HepG2 (cell line): ENCODE measurements around the gene MDH1B. TPM values are rescaled to one million over a fixed set of nuclear protein-coding genes. Genes with fewer than 3 reads are reported as not detected.

Experiments
- ATAC-seq: fragments of 200-7000 bp; cut with Tn5 transposase; 3 replicates; pipeline ENCODE4 v1.9.1; 2020; ENCODE audit warnings: mild to moderate bottlenecking, moderate library complexity
- BruUV-seq: library from RNA; stranded (reverse); fragments of 400-500 nt; replicated peaks from 2 replicates; lab custom pipeline; 2021; lab: Mats Ljungman, UMichigan
- CTCF ChIA-PET: fragments of 300-600 bp; formaldehyde crosslinking; extraction: SDS; loops from one replicate; lab custom pipeline; 2021; ENCODE audit warnings: low total read pairs, inconsistent platforms, low intra/inter-chr PET ratio; lab: Yijun Ruan, JAX
- POLR2A ChIA-PET: fragments of 350-600 bp; sonication (Branson Sonifier 250); formaldehyde crosslinking; loops from one replicate; lab custom pipeline; 2020; ENCODE audit warnings: antibody characterized with exemption, inconsistent platforms; lab: Yijun Ruan, JAX
- DNase-seq: peaks from one replicate; pipeline ENCODE4 v3.0.0-alpha.2; 2015; ENCODE audit warnings: low spot score
- FAIRE-seq: peaks from 3 replicates; lab custom pipeline; 2011; peaks lifted over from hg19 to GRCh38; lab: Jason Lieb, UNC
- H2AFZ ChIP-seq: one replicate; pipeline ENCODE4 v1.6.1; 2011; ENCODE audit warnings: low read length, inconsistent platforms
- H3K27ac ChIP-seq: fragments of 300-600 bp; 3 replicates; pipeline ENCODE4 v1.8.0; 2011; ENCODE audit warnings: mixed run types, mild to moderate bottlenecking, mixed read lengths, low read length, inconsistent platforms; ENCODE audit not compliant: insufficient read depth; ENCODE audit errors: extremely low read length
- H3K27me3 ChIP-seq, 2 experiments: fragments of 200-600 bp in 1 of 2; 2 replicates in 1 of 2; 3 replicates in 1 of 2; pipeline versions ENCODE4 v1.6.0 to v1.8.0; 2011; ENCODE audit warnings: low read length in 2 of 2, mild to moderate bottlenecking in 2 of 2, moderate library complexity in 2 of 2, inconsistent platforms in 1 of 2; ENCODE audit not compliant: insufficient read depth in 2 of 2, control insufficient read depth in 1 of 2
- H3K36me3 ChIP-seq, 2 experiments: fragments of 200-600 bp in 1 of 2; replicated peaks in 1 of 2; 2 replicates in 1 of 2; 3 replicates in 1 of 2; pipeline versions ENCODE4 v1.5.1 to v1.8.0; 2011; ENCODE audit warnings: low read length in 2 of 2, inconsistent platforms in 1 of 2; ENCODE audit not compliant: insufficient read depth in 2 of 2, control insufficient read depth in 1 of 2
- H3K4me1 ChIP-seq: 2 replicates; pipeline ENCODE4 v1.5.1; 2012; ENCODE audit warnings: low read length, inconsistent platforms; ENCODE audit not compliant: insufficient read depth
- H3K4me2 ChIP-seq: 2 replicates; pipeline ENCODE4 v1.6.0; 2011; ENCODE audit warnings: low read depth, low read length, inconsistent platforms
- H3K4me3 ChIP-seq, 3 experiments: fragments of 200-600 bp in 1 of 3; sonication (generic), shearing (Covaris generic) in 1 of 3; replicated peaks in 1 of 3; 2 replicates each; pipeline ENCODE4 v1.5.1; 2011 to 2016; ENCODE audit warnings: low read length in 3 of 3, inconsistent platforms in 2 of 3, low read depth in 2 of 3, mild to moderate bottlenecking in 2 of 3, control low read depth in 1 of 3, mixed read lengths in 1 of 3; ENCODE audit not compliant: insufficient read depth in 1 of 3
- H3K79me2 ChIP-seq: one replicate; pipeline ENCODE4 v1.6.1; 2011; ENCODE audit warnings: low read length, inconsistent platforms; ENCODE audit not compliant: insufficient read depth
- H3K9ac ChIP-seq: 2 replicates; pipeline ENCODE4 v1.6.0; 2011; ENCODE audit warnings: mild to moderate bottlenecking, low read depth, low read length, inconsistent platforms; ENCODE audit not compliant: insufficient read depth
- H3K9me3 ChIP-seq: 2 replicates; pipeline ENCODE4 v1.5.1; 2012; ENCODE audit warnings: mild to moderate bottlenecking, low read length
- H4K20me1 ChIP-seq: 2 replicates; pipeline ENCODE4 v1.6.0; 2011; ENCODE audit warnings: inconsistent platforms, mild to moderate bottlenecking, low read length, moderate library complexity; ENCODE audit not compliant: insufficient read depth
- ATF6 ChIP-seq: sonication (generic); formaldehyde crosslinking; conservative IDR thresholded peaks from 2 replicates; pipeline ENCODE4 v1.4.0; 2020; ENCODE audit warnings: missing genetic modification reagents
- HES4 ChIP-seq: sonication (generic); formaldehyde crosslinking; IDR thresholded peaks from 2 replicates; pipeline ENCODE4 v1.9.0; 2021; ENCODE audit warnings: mild to moderate bottlenecking, missing genetic modification reagents, borderline replicate concordance
- ZNF563 ChIP-seq: sonication (generic); formaldehyde crosslinking; IDR thresholded peaks from 2 replicates; pipeline ENCODE4 v1.8.0; 2022; ENCODE audit warnings: mild to moderate bottlenecking, moderate library complexity, missing genetic modification reagents
- ZNF567 ChIP-seq: sonication (generic); formaldehyde crosslinking; IDR thresholded peaks from 2 replicates; pipeline ENCODE4 v1.8.1; 2023; ENCODE audit warnings: mild to moderate bottlenecking, missing genetic modification reagents, borderline replicate concordance
- ZNF737 ChIP-seq: sonication (generic); formaldehyde crosslinking; IDR thresholded peaks from 2 replicates; pipeline ENCODE4 v1.5.0; 2020; ENCODE audit warnings: missing genetic modification reagents, mild to moderate bottlenecking, borderline replicate concordance
- ZNF790 ChIP-seq: sonication (generic); formaldehyde crosslinking; IDR thresholded peaks from 2 replicates; pipeline ENCODE4 v1.8.0; 2022; ENCODE audit warnings: missing genetic modification reagents, mild to moderate bottlenecking, borderline replicate concordance
- whole genome bisulfite sequencing: methylation state at CpG from one replicate; pipeline ENCODE4 v1.1.6; 2017; ENCODE audit warnings: low lambda C conversion rate; 5-methylcytosine and 5-hydroxymethylcytosine counted together
- in situ Hi-C: cut with HindIII; loops from 2 replicates; pipeline ENCODE4 v1.10.0; 2017; ENCODE audit warnings: low pct_unique_long_range_greater_than_20kb; ENCODE audit not compliant: extremely low pct_ligation_motif_present
- intact Hi-C: fragments of 100-400 bp; cut with micrococcal nuclease; formaldehyde crosslinking; loops from one replicate; pipeline ENCODE4 v1.10.0; 2022; ENCODE audit not compliant: unreplicated experiment
- polyA plus RNA-seq, 8 experiments: library from polyadenylated mRNA; depleted of rRNA in 3 of 8; stranded (reverse) in 7 of 8; unstranded in 1 of 8; fragments of >200 nt; fragmentation: Illumina TruSeq in 4 of 8; extraction: Trizol in 4 of 8; gene quantifications; 2 replicates each; pipeline versions ENCODE4 v1.2.1 to v1.2.3, GENCODE V29; 2011 to 2016; ENCODE audit warnings: low read depth in 4 of 8, missing spikeins in 1 of 8, mixed read lengths in 1 of 8; ENCODE audit not compliant: insufficient read depth in 1 of 8
- total RNA-seq, 5 experiments: library from RNA; depleted of rRNA; stranded (reverse); fragments of >200 nt; fragmentation: Illumina TruSeq; extraction: Trizol; gene quantifications; 2 replicates each; pipeline ENCODE4 v1.2.3, GENCODE V29; 2016; ENCODE audit warnings: low read depth in 1 of 5

Gene MDH1B
- total and polyA plus RNA-seq, 2 of the 13 experiments (the other 11 are each of a cell fraction or from before 2014, with no cell fraction given) = 0.17 to 0.86 TPM

DNA sequence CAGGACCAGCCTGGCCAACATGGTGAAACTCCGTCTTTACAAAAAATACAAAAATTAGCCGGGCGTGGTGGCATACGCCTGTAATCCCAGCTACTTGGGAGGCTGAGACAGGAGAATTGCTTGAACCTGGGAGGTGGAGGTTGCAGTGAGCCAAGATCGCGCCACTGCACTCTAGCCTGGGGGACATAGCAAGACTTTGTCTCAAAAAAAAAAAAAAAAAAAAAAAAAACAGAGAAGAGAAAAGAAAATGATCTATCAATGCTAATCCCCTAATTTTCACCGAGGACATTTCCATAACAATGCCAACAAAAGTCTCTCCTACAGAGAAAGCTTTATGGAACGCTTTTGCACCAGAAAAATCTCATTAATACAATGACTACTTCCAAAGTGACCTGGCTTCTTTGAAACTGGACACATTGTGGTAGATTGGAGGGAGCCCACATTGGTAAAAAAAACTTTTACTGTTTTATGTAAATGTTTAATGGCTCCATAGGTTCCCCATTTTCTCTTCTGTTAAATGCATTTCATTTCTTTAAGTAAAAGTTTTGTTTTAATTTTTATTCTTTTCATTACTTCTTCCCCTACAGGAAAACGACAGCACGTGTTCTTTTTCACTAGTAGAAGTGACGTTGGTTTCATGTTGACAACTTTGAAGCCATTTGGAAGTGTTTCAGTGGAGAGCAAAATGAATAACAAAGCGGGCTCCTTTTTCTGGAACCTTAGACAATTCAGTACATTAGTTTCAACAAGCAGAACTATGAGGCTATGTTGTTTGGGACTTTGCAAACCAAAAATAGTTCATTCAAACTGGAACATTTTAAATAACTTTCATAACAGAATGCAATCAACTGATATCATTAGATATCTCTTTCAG, 1.2 kb upstream of the MDH1B start:
- TF ChIP-seq ZNF567 (CRISPR knock-in tag) (0 out of 2 replicates have a peak, but pooled peaks have one; percentile 5), ATF6 (CRISPR knock-in tag) (no peak), ZNF790 (CRISPR knock-in tag) (0 out of 2 replicates have a peak, but pooled peaks have one; percentile 53), HES4 (CRISPR knock-in tag) (0 out of 2 replicates have a peak, but pooled peaks have one; percentile 23), ZNF563 (CRISPR knock-in tag) (peak; percentile 39; the same call in 1 of the 2 replicates), ZNF737 (no peak)
- 41% methylated on average over 12 of the region's 12 CpGs for WGBS
- in situ Hi-C loops (no loop called here), intact Hi-C loops (loop anchor here (1.0 kb wide), 1 partner anchor 9 kb away; no protein-coding TSS in a partner anchor)
- Histone ChIP-seq H3K9me3 (no peaks in the 10 kb centered on the region), H3K9ac (peak overlapping the region; percentile 90), H3K79me2 (peaks cover 38% of the 10 kb centered on the region), H3K4me3 (peak overlapping the region; percentile 77 to 84 (median 82)), H2AFZ (no peak overlapping the region), H3K27ac (peak overlapping the region; percentile 84), H4K20me1 (peaks cover 3% of the 10 kb centered on the region; the same call in 1 of the 2 replicates), H3K4me1 (peaks cover 44% of the 10 kb centered on the region), H3K36me3 (peaks cover 10 to 11% of the 10 kb centered on the region in 2 experiments), H3K27me3 (no peaks in the 10 kb centered on the region; a peak in 1 of 5 replicates), H3K4me2 (peak overlapping the region; percentile 96)
- no peak for FAIRE-seq
- no TSS peak for BruUV-seq
- ChIA-PET CTCF (no interaction called here), POLR2A (interaction anchor here (1.1 to 1.7 kb wide), 4 partner anchors 10 to 764 kb away, joined by 5 to 9 read pairs (median 7); partner anchors contain the start of gene CREB1)
- no peak for DNase-seq
- no peak; the same call in 2 of the 3 replicates for ATAC-seq
